ENCODE measurements around the gene FRMD4A. TPM values are rescaled to one million over a fixed set of nuclear protein-coding genes. Genes with fewer than 3 reads are reported as not detected.

The FRMD4A gene
- total RNA-seq, 1 experiment from 2014 or later: 19.6 TPM

DNA sequence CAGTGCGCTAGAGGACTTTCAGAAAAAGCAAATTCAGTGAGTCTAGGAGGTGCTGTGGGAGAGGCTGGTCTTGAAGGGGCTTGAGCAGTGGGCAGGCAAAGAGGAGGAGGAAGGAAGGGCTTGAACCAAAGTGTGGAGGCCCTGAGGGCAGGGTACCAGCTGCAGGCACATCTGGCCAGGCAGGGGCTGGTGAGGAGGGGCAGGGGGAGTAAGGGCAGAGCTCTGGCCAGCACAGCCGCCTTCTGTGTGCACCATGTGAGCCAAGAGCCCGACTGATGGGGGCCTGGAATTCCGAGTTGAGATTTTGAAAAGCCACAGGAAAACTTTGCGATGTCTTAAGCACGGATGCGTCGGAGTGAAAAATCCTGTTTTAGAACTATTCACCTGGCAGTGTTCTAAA is 669.5 kb downstream of the FRMD4A start:
- no peak for DNase-seq
- no peak overlapping the region for H3K4me3 Mint-ChIP-seq

More for the DNA sequence above, 669.5 kb downstream of the FRMD4A start:
- Mint-ChIP-seq H3K9me3 (no peaks in the 10 kb centered on the region), H3K4me1 (peaks cover 15 to 18% of the 10 kb centered on the region in 2 experiments), H3K27me3 (ENCODE audit: low read depth) (no peaks in the 10 kb centered on the region), H3K27ac (peak overlapping the region; percentile 56 to 82 (median 60); a peak in 6 of 7 replicates), H3K36me3 (ENCODE audit: insufficient read depth in 1 of 3, low read depth in 3 of 3) (peaks cover 15 to 28% (median 27%) of the 10 kb centered on the region in 3 experiments; a peak in 6 of 7 replicates)
- no peak overlapping the region for H3K9ac ChIP-seq (ENCODE audit: extremely low read depth, insufficient read length, low read length)
- H2BK120ac ChIP-seq (ENCODE audit: low read depth, low read length, poor library complexity, severe bottlenecking): no peak overlapping the region
- no peaks in the 10 kb centered on the region for H3K9me3 ChIP-seq (ENCODE audit: control insufficient read depth, low read depth, low read length)
- no peaks in the 10 kb centered on the region for H3K23me2 ChIP-seq (ENCODE audit: insufficient read length, low read depth, low read length, poor library complexity, severe bottlenecking)
- H3K27me3 ChIP-seq (ENCODE audit: insufficient read depth, low read length): no peaks in the 10 kb centered on the region
- H4K5ac ChIP-seq (ENCODE audit: insufficient read length, low read depth, low read length): no peak overlapping the region
- H3K4me1 ChIP-seq (ENCODE audit: insufficient read depth, low read length): no peaks in the 10 kb centered on the region
- H3K14ac ChIP-seq (ENCODE audit: insufficient read depth, low read length): no peak overlapping the region
- H3K4me2 ChIP-seq (ENCODE audit: insufficient read depth, insufficient read length, low read length): no peak overlapping the region
- H3K18ac ChIP-seq (ENCODE audit: insufficient read length, low read depth, low read length): no peak overlapping the region
- H3K79me1 ChIP-seq (ENCODE audit: insufficient read depth, low read depth, low read length, poor library complexity, severe bottlenecking): no peaks in the 10 kb centered on the region
- no CpG with 5 or more reads among the region's 8 CpGs for WGBS (ENCODE audit: extremely low coverage, insufficient read length, low lambda C conversion rate)
- no peak overlapping the region for H3K27ac ChIP-seq (ENCODE audit: insufficient read length, low read depth, low read length)
- H2AK5ac ChIP-seq (ENCODE audit: insufficient read length, low read length): no peak overlapping the region
- TF ChIP-seq, protein P1, sequence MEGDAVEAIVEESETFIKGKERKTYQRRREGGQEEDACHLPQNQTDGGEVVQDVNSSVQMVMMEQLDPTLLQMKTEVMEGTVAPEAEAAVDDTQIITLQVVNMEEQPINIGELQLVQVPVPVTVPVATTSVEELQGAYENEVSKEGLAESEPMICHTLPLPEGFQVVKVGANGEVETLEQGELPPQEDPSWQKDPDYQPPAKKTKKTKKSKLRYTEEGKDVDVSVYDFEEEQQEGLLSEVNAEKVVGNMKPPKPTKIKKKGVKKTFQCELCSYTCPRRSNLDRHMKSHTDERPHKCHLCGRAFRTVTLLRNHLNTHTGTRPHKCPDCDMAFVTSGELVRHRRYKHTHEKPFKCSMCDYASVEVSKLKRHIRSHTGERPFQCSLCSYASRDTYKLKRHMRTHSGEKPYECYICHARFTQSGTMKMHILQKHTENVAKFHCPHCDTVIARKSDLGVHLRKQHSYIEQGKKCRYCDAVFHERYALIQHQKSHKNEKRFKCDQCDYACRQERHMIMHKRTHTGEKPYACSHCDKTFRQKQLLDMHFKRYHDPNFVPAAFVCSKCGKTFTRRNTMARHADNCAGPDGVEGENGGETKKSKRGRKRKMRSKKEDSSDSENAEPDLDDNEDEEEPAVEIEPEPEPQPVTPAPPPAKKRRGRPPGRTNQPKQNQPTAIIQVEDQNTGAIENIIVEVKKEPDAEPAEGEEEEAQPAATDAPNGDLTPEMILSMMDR (conservative IDR thresholded peaks at IDR 0.05): no peak
- H3K79me2 ChIP-seq (ENCODE audit: insufficient read depth, low read length): no peaks in the 10 kb centered on the region
- H2BK12ac ChIP-seq (ENCODE audit: insufficient read length, low read depth, low read length): no peak overlapping the region
- H3K4ac ChIP-seq (ENCODE audit: low read depth, low read length): no peak overlapping the region
- H2BK20ac ChIP-seq (ENCODE audit: low read depth, low read length, poor library complexity, severe bottlenecking): no peak overlapping the region
- H2BK5ac ChIP-seq (ENCODE audit: insufficient read length, low read length): no peak overlapping the region
- H4K20me1 ChIP-seq (ENCODE audit: control insufficient read depth, insufficient read depth, insufficient read length): no peaks in the 10 kb centered on the region
- no peak overlapping the region for H3T11ph ChIP-seq (ENCODE audit: low read length)
- H2AFZ ChIP-seq (ENCODE audit: low read length): no peak overlapping the region
- no peak overlapping the region for H4K91ac ChIP-seq (ENCODE audit: insufficient read length, low read depth, low read length)
- H3K23ac ChIP-seq (ENCODE audit: insufficient read length, low read depth, low read length): no peak overlapping the region
- H2BK15ac ChIP-seq (ENCODE audit: low read depth, low read length): no peak overlapping the region
- no peak overlapping the region for H3K56ac ChIP-seq (ENCODE audit: insufficient read length, low read depth, low read length)
- H4K8ac ChIP-seq (replicated peaks; ENCODE audit: insufficient read length, low read depth, low read length): no peak overlapping the region

Data from H9 (cell line).